Right lobe of liver (tissue), 6 donors: Measurements from ENCODE around the gene PRKN. TPM values are rescaled to one million over a fixed set of nuclear protein-coding genes. Genes with fewer than 3 reads are reported as not detected.

ENCODE experiments used
- ATAC-seq, 4 donors: fragments of 200-7000 bp; cut with Tn5 transposase; one replicate each; pipeline ENCODE4 v1.9.1; 2020; ENCODE audit warnings: mild to moderate bottlenecking in 4 of 4, moderate library complexity in 4 of 4
- DNase-seq, 3 donors: peaks; one replicate each; pipeline ENCODE4 v3.0.0-alpha.2; 2020
- H3K27ac ChIP-seq, 3 donors: fragments of 200-600 bp; one replicate each; pipeline ENCODE4 v1.8.0; 2022
- H3K27me3 ChIP-seq, 2 donors: fragments of 200-600 bp; one replicate each; pipeline ENCODE4 v1.8.0; 2022
- H3K36me3 ChIP-seq, 4 donors: fragments of 200-600 bp; sonication (generic) in 1 of 4; one replicate each; pipeline versions ENCODE4 v1.5.1 to v1.8.0; 2017 to 2022; ENCODE audit warnings: control low read depth in 1 of 4
- H3K4me1 ChIP-seq, 4 donors: fragments of 200-600 bp; sonication (generic) in 1 of 4; one replicate each; pipeline versions ENCODE4 v1.5.1 to v1.8.0; 2017 to 2022; ENCODE audit warnings: control low read depth in 1 of 4
- H3K4me3 ChIP-seq, 3 donors: fragments of 200-600 bp; one replicate each; pipeline ENCODE4 v1.8.0; 2022
- H3K9me3 ChIP-seq, 4 donors: fragments of 200-600 bp; sonication (generic) in 1 of 4; one replicate each; pipeline versions ENCODE4 v1.5.1 to v1.8.0; 2017 to 2022; ENCODE audit warnings: control low read depth in 1 of 4
- CTCF ChIP-seq, 4 donors: fragments of 200-600 bp in 3 of 4; fragments of 450-650 bp in 1 of 4; IDR thresholded peaks; one replicate each; pipeline versions ENCODE4 v1.5.1 to v1.8.0; 2016 to 2022; ENCODE audit warnings: antibody characterized with exemption in 4 of 4, mild to moderate bottlenecking in 2 of 4
- POLR2A ChIP-seq: fragments of 450-650 bp; IDR thresholded peaks from one replicate; pipeline ENCODE4 v1.6.1; 2017; ENCODE audit warnings: antibody characterized with exemption, mild to moderate bottlenecking
- whole genome bisulfite sequencing: methylation state at CpG from one replicate; pipeline ENCODE4 v1.1.6; 2018; ENCODE audit warnings: low coverage, low lambda C conversion rate; ENCODE audit not compliant: insufficient coverage; ENCODE audit errors: missing lambda C conversion rate; 5-methylcytosine and 5-hydroxymethylcytosine counted together
- intact Hi-C, 2 donors: fragments of 100-400 bp; cut with DNase I; formaldehyde crosslinking; loops; one replicate each; pipeline versions ENCODE4 v1.11.2 to v1.14.1; 2022
- total RNA-seq, 6 experiments: library from RNA; depleted of rRNA in 2 of 6; stranded (reverse); fragments of >200 nt in 2 of 6; fragmentation: NEBNext Ultra II Directional in 3 of 6; extraction: Animal tissue kit (Norgen Biotek cat#: 25700) in 3 of 6; gene quantifications; one replicate each; pipeline versions ENCODE4 v1.1.0 to v1.2.4, GENCODE V29; 2016 to 2023
- donor health status: DM: no; HTN: yes; CAD: no.
- donor health status: DM: no; HTN: no; CAD: no.
- donor health status: DM: no; HTN: no; CAD: no.
- donor health status: DM: no; HTN: yes; CAD: no.
- donor health status: DM: no; HTN: yes; CAD: no.

Gene PRKN
- total RNA-seq, 6 experiments from 2014 or later, result 1.1 to 3.7 (median 2.2) TPM

DNA sequence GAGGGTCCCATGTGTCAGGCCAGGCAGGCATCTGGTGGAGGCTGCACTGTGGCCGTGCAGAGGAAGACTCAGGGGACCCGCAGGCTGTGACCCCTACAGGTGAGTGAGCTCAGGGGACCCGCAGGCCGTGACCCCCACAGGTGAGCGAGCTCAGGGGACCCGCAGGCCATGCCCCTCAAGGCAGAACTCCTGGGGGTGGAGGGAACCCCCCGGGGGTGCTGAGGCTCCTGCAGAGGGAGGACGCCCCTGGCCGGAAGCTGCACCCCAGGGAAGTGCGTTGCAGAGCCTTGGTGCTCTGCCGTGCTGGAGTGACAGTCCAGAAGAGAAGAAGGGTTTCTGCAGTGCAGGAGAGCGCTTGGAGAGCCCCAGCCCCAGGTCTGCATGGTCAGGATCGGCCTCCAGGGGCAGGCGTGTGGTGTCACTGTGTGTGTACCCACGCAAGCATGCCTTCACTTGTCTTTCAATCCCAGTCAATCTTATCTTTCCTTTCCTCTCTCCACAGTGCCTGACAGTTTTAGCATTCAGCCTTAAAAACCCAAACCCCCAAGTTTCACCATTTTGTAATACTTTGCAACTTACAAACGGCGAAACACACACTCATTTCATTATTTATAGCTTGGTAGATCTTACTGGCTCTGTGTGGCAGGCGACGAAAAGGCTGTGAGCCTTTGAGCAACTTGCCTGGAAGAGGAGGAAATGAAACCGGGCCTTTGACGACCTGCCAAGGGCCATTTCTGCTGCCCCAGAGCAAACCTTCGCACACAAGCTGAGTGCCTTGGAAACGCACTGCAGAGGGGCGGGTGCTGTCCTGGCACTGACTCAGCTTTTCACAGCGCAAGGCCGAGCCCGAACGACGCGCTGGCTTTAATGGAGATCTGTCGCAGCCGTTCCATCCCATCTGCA is 1352.3 kb downstream of the PRKN start:
- Histone ChIP-seq H3K36me3 (no peaks in the 10 kb centered on the region), H3K27ac (no peak overlapping the region), H3K9me3 (no peaks in the 10 kb centered on the region), H3K4me3 (no peak overlapping the region), H3K4me1 (no peaks in the 10 kb centered on the region), H3K27me3 (no peaks in the 10 kb centered on the region)
- DNase-seq, result peak in 2 of 3 donors; percentile 45 to 68
- intact Hi-C loops, result loop anchor here (5.0 to 10.0 kb wide), 2 partner anchors 220 to 443 kb away; no protein-coding TSS in a partner anchor
- TF ChIP-seq POLR2A (no peak), CTCF (IDR thresholded peaks at IDR 0.05) (no peak)
- peak; percentile 31 to 63 (median 52) for ATAC-seq
- 55% methylated on average over 13 of the region's 32 CpGs for WGBS

GRCh38 chr6:161373905-161374451 is 1353.6 kb downstream of the PRKN start:
- WGBS, result 22% methylated on average over 15 of the region's 15 CpGs
- H3K27me3 ChIP-seq, result no peaks in the 10 kb centered on the region
- H3K36me3 ChIP-seq, result no peaks in the 10 kb centered on the region
- peak; percentile 62 to 78 (median 70) for ATAC-seq
- no peak overlapping the region for H3K27ac ChIP-seq
- intact Hi-C loops, result loop anchor here in 1 of 2 donors (10.0 kb wide), 1 partner anchor 219 kb away; no protein-coding TSS in a partner anchor
- H3K4me1 ChIP-seq, result no peaks in the 10 kb centered on the region
- H3K4me3 ChIP-seq, result no peak overlapping the region
- peak in 2 of 3 donors; percentile 53 to 58 for DNase-seq
- TF ChIP-seq POLR2A, result no peak
- peak; percentile 93 to 98 (median 97) for TF ChIP-seq CTCF (IDR thresholded peaks at IDR 0.05)
- H3K9me3 ChIP-seq, result no peaks in the 10 kb centered on the region

DNA sequence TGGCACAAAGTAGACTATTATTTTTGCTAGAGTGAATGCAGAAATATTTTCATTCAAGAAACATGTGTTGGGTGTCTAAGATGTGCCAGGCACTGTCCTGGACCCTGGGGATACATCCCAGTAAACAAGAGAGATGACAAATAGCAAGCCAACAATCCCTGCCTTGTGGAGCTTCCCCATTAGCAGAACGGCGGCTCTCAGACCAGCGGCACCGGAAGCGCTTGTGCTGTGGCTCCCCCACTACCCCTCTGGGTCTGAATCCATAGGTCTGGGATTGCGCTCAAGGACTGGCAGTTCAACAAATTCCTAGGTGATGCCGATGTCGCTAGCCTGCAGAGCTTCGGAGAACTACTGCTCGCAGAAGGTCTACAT is 1355.2 kb downstream of the PRKN start:
- H3K36me3 ChIP-seq, result no peaks in the 10 kb centered on the region
- ATAC-seq (no peak), DNase-seq (no peak)
- WGBS, result 93% methylated on average over 5 of the region's 10 CpGs
- TF ChIP-seq POLR2A (no peak), CTCF (IDR thresholded peaks at IDR 0.05) (no peak)
- H3K4me1 ChIP-seq, result no peaks in the 10 kb centered on the region
- no peak overlapping the region for H3K4me3 ChIP-seq
- no peaks in the 10 kb centered on the region for H3K9me3 ChIP-seq
- intact Hi-C loops, result loop anchor here in 1 of 2 donors (10.0 kb wide), 1 partner anchor 218 kb away; no protein-coding TSS in a partner anchor
- no peaks in the 10 kb centered on the region for H3K27me3 ChIP-seq
- no peak overlapping the region for H3K27ac ChIP-seq

DNA sequence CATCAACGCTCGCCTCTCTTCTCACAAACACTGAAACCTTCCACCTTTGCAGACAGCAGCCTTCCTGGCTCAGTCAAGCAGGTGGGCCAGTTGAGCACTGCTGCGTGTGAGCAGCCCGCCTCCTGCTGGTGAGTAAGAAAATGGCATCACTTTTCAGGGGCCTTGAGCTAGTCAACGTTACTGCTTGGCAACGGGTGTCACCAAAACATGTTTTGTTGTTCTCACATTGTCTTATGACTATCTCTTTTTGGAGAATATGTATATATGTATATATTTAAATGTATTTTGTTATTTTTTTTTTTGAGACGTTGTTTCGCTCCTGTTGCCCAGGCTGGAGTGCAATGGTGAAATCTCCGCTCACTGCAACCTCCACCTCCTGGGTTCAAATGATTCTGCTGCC is 1356.7 kb downstream of the PRKN start:
- intact Hi-C loops, result loop anchor here in 1 of 2 donors (10.0 kb wide), 1 partner anchor 216 kb away; no protein-coding TSS in a partner anchor
- Histone ChIP-seq H3K36me3 (no peaks in the 10 kb centered on the region), H3K27me3 (no peaks in the 10 kb centered on the region), H3K9me3 (no peaks in the 10 kb centered on the region), H3K27ac (no peak overlapping the region), H3K4me1 (no peaks in the 10 kb centered on the region), H3K4me3 (no peak overlapping the region)
- TF ChIP-seq POLR2A (no peak), CTCF (IDR thresholded peaks at IDR 0.05) (peak; percentile 81 to 97 (median 91))
- ATAC-seq (peak; percentile 78 to 85 (median 80)), DNase-seq (peak in 2 of 3 donors; percentile 52 to 60)
- WGBS, result 29% methylated on average over 9 of the region's 9 CpGs
